H9 (cell line): ENCODE measurements around the gene RNASE1. TPM values are rescaled to one million over a fixed set of nuclear protein-coding genes. Genes with fewer than 3 reads are reported as not detected.

Source experiments
- DNase-seq: peaks from one replicate; pipeline ENCODE4 v3.0.0-alpha.2; 2017
- H2AFZ ChIP-seq: one replicate; pipeline ENCODE4 v1.6.1; 2013; ENCODE audit warnings: mild to moderate bottlenecking, low read length, control low read depth, moderate library complexity
- H2AK5ac ChIP-seq: 2 replicates; pipeline ENCODE4 v1.6.1; 2013; ENCODE audit warnings: low read length, control low read depth, mixed read lengths; ENCODE audit not compliant: insufficient read length
- H2BK120ac ChIP-seq: one replicate; pipeline ENCODE4 v1.6.1; 2013; ENCODE audit warnings: low read depth, mild to moderate bottlenecking, low read length, control low read depth, inconsistent platforms; ENCODE audit not compliant: poor library complexity, severe bottlenecking
- H2BK12ac ChIP-seq: 2 replicates; pipeline ENCODE4 v1.6.1; 2013; ENCODE audit warnings: low read length, control low read depth, mixed read lengths, low read depth; ENCODE audit not compliant: insufficient read length
- H2BK15ac ChIP-seq: 2 replicates; pipeline ENCODE4 v1.6.1; 2013; ENCODE audit warnings: low read depth, low read length, control low read depth
- H2BK20ac ChIP-seq: one replicate; pipeline ENCODE4 v1.6.1; 2013; ENCODE audit warnings: low read depth, mild to moderate bottlenecking, low read length, control low read depth, inconsistent platforms; ENCODE audit not compliant: poor library complexity, severe bottlenecking
- H2BK5ac ChIP-seq: 2 replicates; pipeline ENCODE4 v1.6.1; 2013; ENCODE audit warnings: low read length, control low read depth, mixed read lengths; ENCODE audit not compliant: insufficient read length
- H3K14ac ChIP-seq: 2 replicates; pipeline ENCODE4 v1.6.1; 2013; ENCODE audit warnings: low read length, control low read depth; ENCODE audit not compliant: insufficient read depth
- H3K18ac ChIP-seq: 2 replicates; pipeline ENCODE4 v1.6.1; 2013; ENCODE audit warnings: low read depth, mild to moderate bottlenecking, mixed read lengths, low read length, control low read depth; ENCODE audit not compliant: insufficient read length
- H3K23ac ChIP-seq: 2 replicates; pipeline ENCODE4 v1.6.1; 2013; ENCODE audit warnings: low read length, control low read depth, mixed read lengths, low read depth; ENCODE audit not compliant: insufficient read length
- H3K23me2 ChIP-seq: 2 replicates; pipeline ENCODE4 v1.6.1; 2013; ENCODE audit warnings: low read depth, mild to moderate bottlenecking, mixed read lengths, low read length, control low read depth; ENCODE audit not compliant: insufficient read length, poor library complexity, severe bottlenecking
- H3K27ac ChIP-seq: 2 replicates; pipeline ENCODE4 v1.5.1; 2013; ENCODE audit warnings: low read length, control low read depth, mixed read lengths, low read depth; ENCODE audit not compliant: insufficient read length
- H3K27me3 ChIP-seq: 2 replicates; pipeline ENCODE4 v1.6.1; 2013; ENCODE audit warnings: low read length, control low read depth, inconsistent platforms; ENCODE audit not compliant: insufficient read depth
- H3K4ac ChIP-seq: 2 replicates; pipeline ENCODE4 v1.6.1; 2013; ENCODE audit warnings: low read depth, mild to moderate bottlenecking, control low read depth, inconsistent platforms, low read length, moderate library complexity
- H3K4me1 ChIP-seq: 2 replicates; pipeline ENCODE4 v1.6.1; 2013; ENCODE audit warnings: low read length, control low read depth, inconsistent platforms; ENCODE audit not compliant: insufficient read depth
- H3K4me2 ChIP-seq: 2 replicates; pipeline ENCODE4 v1.6.1; 2013; ENCODE audit warnings: low read length, control low read depth, mixed read lengths; ENCODE audit not compliant: insufficient read length, insufficient read depth
- H3K56ac ChIP-seq: 2 replicates; pipeline ENCODE4 v1.6.1; 2013; ENCODE audit warnings: low read depth, mild to moderate bottlenecking, mixed read lengths, low read length, control low read depth; ENCODE audit not compliant: insufficient read length
- H3K79me1 ChIP-seq: 2 replicates; pipeline ENCODE4 v1.6.1; 2013; ENCODE audit warnings: low read depth, mild to moderate bottlenecking, moderate library complexity, low read length, control low read depth, inconsistent platforms; ENCODE audit not compliant: insufficient read depth, poor library complexity, severe bottlenecking
- H3K79me2 ChIP-seq: 2 replicates; pipeline ENCODE4 v1.6.1; 2013; ENCODE audit warnings: low read length, control low read depth, inconsistent platforms; ENCODE audit not compliant: insufficient read depth
- H3K9ac ChIP-seq: 2 replicates; pipeline ENCODE4 v1.6.1; 2013; ENCODE audit warnings: low read length, control low read depth, mixed read lengths; ENCODE audit not compliant: insufficient read length; ENCODE audit errors: extremely low read depth
- H3K9me3 ChIP-seq: one replicate; pipeline ENCODE4 v1.6.1; 2013; ENCODE audit warnings: low read depth, low read length, inconsistent platforms; ENCODE audit not compliant: control insufficient read depth
- H3T11ph ChIP-seq: one replicate; pipeline ENCODE4 v1.6.1; 2013; ENCODE audit warnings: mild to moderate bottlenecking, low read length, control low read depth, inconsistent platforms
- H4K20me1 ChIP-seq: one replicate; pipeline ENCODE4 v1.6.1; 2013; ENCODE audit not compliant: control insufficient read depth, insufficient read length, insufficient read depth
- H4K5ac ChIP-seq: 2 replicates; pipeline ENCODE4 v1.6.1; 2013; ENCODE audit warnings: low read depth, mild to moderate bottlenecking, mixed read lengths, low read length, control low read depth; ENCODE audit not compliant: insufficient read length
- H4K8ac ChIP-seq: replicated peaks from 2 replicates; pipeline ENCODE4 v1.6.1; 2013; ENCODE audit warnings: low read length, control low read depth, mixed read lengths, low read depth; ENCODE audit not compliant: insufficient read length
- H4K91ac ChIP-seq: 2 replicates; pipeline ENCODE4 v1.6.1; 2013; ENCODE audit warnings: low read depth, mild to moderate bottlenecking, moderate library complexity, mixed read lengths, low read length, control low read depth; ENCODE audit not compliant: insufficient read length
- H3K27ac Mint-ChIP-seq, 3 experiments: 2 replicates in 2 of 3; 3 replicates in 1 of 3; pipeline ENCODE4 v1.8.0; 2020 to 2021; ENCODE audit warnings: mixed read lengths in 3 of 3, mild to moderate bottlenecking in 1 of 3, moderate library complexity in 1 of 3
- H3K27me3 Mint-ChIP-seq: 2 replicates; pipeline ENCODE4 v1.8.0; 2021; ENCODE audit warnings: low read depth, mild to moderate bottlenecking, moderate library complexity, mixed read lengths
- H3K36me3 Mint-ChIP-seq, 3 experiments: 2 replicates in 2 of 3; 3 replicates in 1 of 3; pipeline ENCODE4 v1.8.0; 2020 to 2021; ENCODE audit warnings: low read depth in 3 of 3, mixed read lengths in 3 of 3; ENCODE audit not compliant: insufficient read depth in 1 of 3
- H3K4me1 Mint-ChIP-seq, 2 experiments: 2 replicates each; pipeline ENCODE4 v1.8.0; 2020; ENCODE audit warnings: mixed read lengths in 2 of 2
- H3K4me3 Mint-ChIP-seq, 2 experiments: 2 replicates in 1 of 2; 3 replicates in 1 of 2; pipeline ENCODE4 v1.8.0; 2020 to 2021; ENCODE audit warnings: mild to moderate bottlenecking in 2 of 2, mixed read lengths in 2 of 2, moderate library complexity in 1 of 2
- H3K9me3 Mint-ChIP-seq, 2 experiments: 2 replicates in 1 of 2; 3 replicates in 1 of 2; pipeline ENCODE4 v1.8.0; 2020; ENCODE audit warnings: mild to moderate bottlenecking in 2 of 2, mixed read lengths in 2 of 2, moderate library complexity in 1 of 2
- CTCF ChIP-seq: fragments of 200-600 bp; sonication (generic); conservative IDR thresholded peaks from 3 replicates; pipeline ENCODE4 v1.8.0; 2021; ENCODE audit warnings: antibody characterized with exemption, mild to moderate bottlenecking
- WGBS: extraction: QIAGEN DNeasy Blood & Tissue Kit; methylation state at CpG from one replicate; pipeline ENCODE4 v1.1.7; 2013; ENCODE audit warnings: missing lambda C conversion rate, low lambda C conversion rate, mixed read lengths; ENCODE audit not compliant: insufficient read length; ENCODE audit errors: extremely low coverage; 5-methylcytosine and 5-hydroxymethylcytosine counted together
- total RNA-seq: library from RNA; stranded (reverse); gene quantifications from 2 replicates; pipeline ENCODE4 v1.2.1, GENCODE V29; 2021

RNASE1 gene
- total RNA-seq, 1 experiment from 2014 or later, result 1.2 TPM

- peaks cover 35% of the 10 kb centered on the region in 2 experiments for H3K4me1 Mint-ChIP-seq
- Histone ChIP-seq H3T11ph (no peak overlapping the region), H2BK20ac (no peak overlapping the region), H2BK5ac (no peak overlapping the region), H4K20me1 (no peaks in the 10 kb centered on the region), H3K23ac (no peak overlapping the region), H2AFZ (no peak overlapping the region), H4K8ac (no peak overlapping the region), H3K4ac (no peak overlapping the region), H4K91ac (no peak overlapping the region), H3K9me3 (no peaks in the 10 kb centered on the region), H3K9ac (no peak overlapping the region), H2AK5ac (no peak overlapping the region), H3K79me1 (no peaks in the 10 kb centered on the region), H3K79me2 (no peaks in the 10 kb centered on the region), H3K18ac (no peak overlapping the region), H3K4me2 (no peak overlapping the region), H3K27me3 (no peaks in the 10 kb centered on the region), H3K23me2 (no peaks in the 10 kb centered on the region), H3K56ac (no peak overlapping the region), H2BK15ac (no peak overlapping the region), H2BK120ac (no peak overlapping the region), H2BK12ac (no peak overlapping the region), H4K5ac (no peak overlapping the region), H3K27ac (no peak overlapping the region), H3K14ac (no peak overlapping the region), H3K4me1 (peaks cover 6% of the 10 kb centered on the region)
- WGBS, result no CpG with 5 or more reads among the region's 7 CpGs
- H3K27ac Mint-ChIP-seq, result no peak overlapping the region
- DNase-seq, result no peak
- H3K27me3 Mint-ChIP-seq, result no peaks in the 10 kb centered on the region; the same call in 1 of the 2 replicates
- no peak overlapping the region for H3K4me3 Mint-ChIP-seq
- no peak for TF ChIP-seq CTCF
- no peaks in the 10 kb centered on the region for H3K9me3 Mint-ChIP-seq
- H3K36me3 Mint-ChIP-seq, result no peaks in the 10 kb centered on the region
Measured at GRCh38 chr14:20794644-20795369, 7.8 kb downstream of the RNASE1 start.
